ENCODE results near the gene ADRA2B. TPM values are rescaled to one million over a fixed set of nuclear protein-coding genes. Genes with fewer than 3 reads are reported as not detected.
"Not testable (repeated sequence)": the region's sequence is repeated elsewhere in the genome, so short reads cannot be mapped to it uniquely, and the experiment has no call there.

ADRA2B gene
- polyA plus RNA-seq, 4 donors = 0.69 to 1.5 TPM; not detected in 2

DNA sequence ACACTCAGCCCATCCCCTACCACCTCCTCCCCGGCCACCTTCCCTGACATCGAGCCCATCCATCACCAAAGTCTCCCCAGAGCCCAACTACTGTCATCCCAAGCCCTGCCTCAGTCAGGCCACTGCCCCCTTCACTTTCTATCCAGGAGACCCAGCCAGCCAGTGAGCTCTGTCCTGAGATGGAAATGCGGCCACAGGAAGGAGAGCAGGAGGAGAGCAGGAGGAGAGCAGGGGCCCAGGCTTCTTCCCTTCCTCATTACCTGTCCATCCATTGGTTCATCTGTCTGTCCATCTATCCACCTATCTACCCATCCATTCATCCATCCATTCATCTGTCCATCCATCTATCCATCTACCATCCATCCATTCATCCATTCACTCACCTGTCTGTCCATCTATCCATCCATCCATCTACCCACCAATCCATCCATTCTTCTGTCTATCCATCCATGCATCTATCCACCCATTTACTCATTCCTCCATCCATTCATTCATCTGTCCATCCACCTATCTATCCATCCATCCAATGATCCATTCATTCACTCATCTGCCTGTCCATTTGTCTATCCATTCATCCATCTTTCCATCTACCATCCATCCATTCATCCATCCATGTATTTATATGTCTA lies 52.2 kb downstream of the ADRA2B start:
- H3K9me3 ChIP-seq (ENCODE audit: control insufficient read depth in 2 of 2, insufficient read depth in 1 of 2, low read depth in 1 of 2, low read length in 1 of 2); H3K27ac ChIP-seq (ENCODE audit: low read depth in 1 of 3, low read length in 2 of 3); H3K27me3 ChIP-seq (ENCODE audit: control insufficient read depth in 3 of 3, insufficient read depth in 3 of 3, low read length in 3 of 3); H3K36me3 ChIP-seq (ENCODE audit: control insufficient read depth in 3 of 3, insufficient read depth in 2 of 3, low read depth in 1 of 3, low read length in 3 of 3); FAIRE-seq; DNase-seq; H3K4me3 ChIP-seq (ENCODE audit: low read depth in 1 of 3, low read length in 3 of 3); H3K4me1 ChIP-seq (ENCODE audit: control insufficient read depth in 3 of 3, insufficient read depth in 2 of 3, low read depth in 1 of 3, low read length in 2 of 3): not testable (repeated sequence)
- 60 to 100% (median 91%) methylated on average over 1 of the region's 3 CpGs for WGBS, 3 donors

DNA sequence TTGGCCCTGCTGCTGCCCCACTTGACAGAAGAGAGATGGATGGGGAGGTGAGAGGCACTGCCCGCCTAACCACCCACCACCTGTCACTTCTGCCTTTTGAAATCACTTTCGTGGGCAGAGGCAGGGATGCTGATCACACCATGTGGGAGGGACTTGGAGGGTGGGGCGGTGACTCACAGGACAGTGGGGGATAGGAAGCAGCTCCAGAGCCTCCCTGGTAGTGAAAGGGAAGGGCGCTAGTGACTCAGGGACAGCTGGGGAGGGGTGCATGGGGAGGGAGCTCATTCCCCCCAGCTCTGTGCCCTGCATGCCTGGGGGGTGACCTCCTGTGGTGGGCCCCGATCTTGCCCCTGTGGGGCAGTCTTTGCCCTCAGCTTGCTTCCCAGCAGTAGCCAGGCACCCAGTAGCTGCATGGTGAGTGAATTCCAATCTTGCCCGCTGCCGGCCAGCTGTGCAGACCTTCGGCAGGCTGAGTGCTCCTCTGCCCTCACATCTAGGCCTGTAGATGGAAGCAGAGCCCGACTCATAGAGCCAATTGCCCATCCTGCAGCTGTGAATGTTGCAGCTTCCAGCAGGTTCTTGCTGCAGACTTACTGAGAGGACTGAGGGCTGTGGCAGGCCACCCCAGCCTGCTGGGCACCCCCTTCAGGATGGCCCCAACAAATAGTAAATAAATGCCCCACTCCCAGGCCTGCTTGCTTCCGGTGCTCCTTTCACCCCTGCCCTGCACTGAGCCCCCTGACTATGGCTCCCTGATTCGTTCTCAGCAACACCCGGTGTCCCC lies 53.1 kb downstream of the ADRA2B start:
- H3K36me3 ChIP-seq (ENCODE audit: control insufficient read depth in 3 of 3, insufficient read depth in 2 of 3, low read depth in 1 of 3, low read length in 3 of 3); H3K4me1 ChIP-seq (ENCODE audit: control insufficient read depth in 3 of 3, insufficient read depth in 2 of 3, low read depth in 1 of 3, low read length in 2 of 3); H3K27me3 ChIP-seq (ENCODE audit: control insufficient read depth in 3 of 3, insufficient read depth in 3 of 3, low read length in 3 of 3); H3K27ac ChIP-seq (ENCODE audit: low read depth in 1 of 3, low read length in 2 of 3); H3K9me3 ChIP-seq (ENCODE audit: control insufficient read depth in 2 of 2, insufficient read depth in 1 of 2, low read depth in 1 of 2, low read length in 1 of 2); FAIRE-seq; H3K4me3 ChIP-seq (ENCODE audit: low read depth in 1 of 3, low read length in 3 of 3): not testable (repeated sequence)
- 50 to 69% (median 56%) methylated on average over 8 to 11 of the region's 12 CpGs for WGBS, 3 donors
- DNase-seq = peak in 1 of 2 donors; percentile 40

Other genes with a start within 250 kb of the ADRA2B start
- gene ANKRD36C, start 124.7 kb downstream of the ADRA2B start, polyA plus RNA-seq = 1 to 10 TPM in 2 of 4 donors, under 1 TPM in 1, not detected in 1; 0.27 to 8.3 (median 2.8) TPM
- gene GPAT2, start 81.7 kb downstream of the ADRA2B start, polyA plus RNA-seq = 1 to 10 TPM in 1 of 4 donors, under 1 TPM in 2, not detected in 1; 0.22 to 6.5 (median 0.93) TPM
- not detected for gene ASTL, start 21.9 kb upstream of the ADRA2B start, polyA plus RNA-seq
- gene DUSP2, start 28.9 kb upstream of the ADRA2B start, polyA plus RNA-seq = 1 to 10 TPM in 3 of 4 donors, under 1 TPM in 1; 0.45 to 5.1 (median 2.4) TPM
- gene STARD7, start 92.3 kb upstream of the ADRA2B start, polyA plus RNA-seq = 100 to 1,000 TPM in 1 of 4 donors, 10 to 100 TPM in 3; 44.5 to 123 (median 66.7) TPM
- 10 to 100 TPM; 12.1 to 47.9 (median 21.1) TPM for gene TMEM127, start 149.4 kb upstream of the ADRA2B start, polyA plus RNA-seq
- 10 to 100 TPM; 50.3 to 73.2 (median 56.6) TPM for gene CIAO1, start 149.7 kb upstream of the ADRA2B start, polyA plus RNA-seq
- 100 to 1,000 TPM in 1 of 4 donors, 10 to 100 TPM in 3; 55.4 to 156 (median 66.9) TPM for gene SNRNP200, start 189.0 kb upstream of the ADRA2B start, polyA plus RNA-seq
- 1 to 10 TPM in 1 of 4 donors, under 1 TPM in 2, not detected in 1; 0.27 to 1.9 (median 0.92) TPM for gene ITPRIPL1, start 208.7 kb upstream of the ADRA2B start, polyA plus RNA-seq
- gene NCAPH, start 219.2 kb upstream of the ADRA2B start, polyA plus RNA-seq = 10 to 100 TPM in 1 of 4 donors, 1 to 10 TPM in 3; 1.6 to 16.7 (median 5.6) TPM